ENCODE measurements around the gene EFNB2.

Gene EFNB2

DNA sequence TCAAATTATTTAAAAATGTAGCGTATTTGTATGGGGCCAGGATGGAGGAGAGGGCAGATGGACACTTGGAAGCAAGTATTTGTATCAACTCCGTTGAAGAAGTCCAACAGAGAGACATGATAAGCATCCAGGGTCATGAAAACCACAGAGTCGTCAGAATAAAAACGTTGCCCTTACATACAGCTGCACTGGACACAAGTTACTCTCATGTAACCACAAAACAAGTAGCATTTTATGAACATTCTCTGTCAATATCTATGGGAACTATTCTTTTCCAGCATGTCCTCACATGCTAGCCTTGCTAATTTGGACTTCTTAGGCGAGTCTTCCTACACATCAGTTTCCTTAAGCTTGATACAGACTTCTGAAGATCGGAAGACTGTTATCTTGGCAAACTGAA is 35.0 kb downstream of the EFNB2 start:
- DNase-seq (ENCODE audit: low read depth) = no peak

- DNase-seq (ENCODE audit: low read depth) = no peak
Measured at GRCh38 chr13:106499896-106500295, 35.6 kb downstream of the EFNB2 start.

DNA sequence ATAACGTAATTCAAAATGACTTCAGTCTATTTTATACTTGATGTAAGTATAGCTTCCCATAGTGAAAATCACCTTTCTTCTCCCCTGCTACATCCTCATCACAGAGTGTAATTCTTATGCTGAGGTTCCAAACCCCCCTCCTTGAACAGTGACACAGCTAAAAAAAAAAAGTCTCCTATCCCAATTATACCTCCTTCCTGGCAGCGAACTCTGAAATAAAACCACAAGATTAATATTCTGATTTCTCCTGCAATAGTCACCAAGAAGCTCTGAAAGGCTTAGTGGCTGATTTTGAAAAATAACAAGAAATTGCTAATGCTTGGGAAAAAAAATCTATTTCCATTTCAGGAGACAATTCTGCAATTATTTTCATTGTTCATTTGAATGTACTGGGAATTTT is 36.3 kb downstream of the EFNB2 start:
- DNase-seq (ENCODE audit: low read depth) = no peak

GRCh38 chr13:106498571-106498970 is 36.9 kb downstream of the EFNB2 start:
- no peak for DNase-seq (ENCODE audit: low read depth)

GRCh38 chr13:106498158-106498557 is 37.3 kb downstream of the EFNB2 start:
- DNase-seq (ENCODE audit: low read depth) = no peak

DNA sequence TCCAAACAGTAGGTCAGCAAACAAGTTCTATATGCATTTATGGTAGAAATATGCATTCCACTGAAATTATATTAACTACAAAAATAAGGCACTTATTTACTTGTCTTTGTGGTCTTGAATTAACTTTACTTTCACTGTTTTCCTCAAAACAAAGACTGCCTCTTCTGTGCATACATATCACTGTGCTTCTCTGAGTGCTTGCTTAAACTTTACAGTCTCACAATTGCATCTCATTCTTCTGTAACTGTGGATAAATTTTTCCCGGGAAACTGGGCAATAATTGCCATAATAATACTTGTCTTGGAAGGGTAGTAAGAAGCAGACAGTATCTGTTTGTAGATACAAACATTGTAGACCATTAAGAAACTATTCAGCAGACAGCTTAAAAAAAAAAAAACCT is 38.4 kb downstream of the EFNB2 start:
- DNase-seq (ENCODE audit: low read depth) = no peak

- no peak for DNase-seq (ENCODE audit: low read depth)
Measured at GRCh38 chr13:106496072-106496997, 39.1 kb downstream of the EFNB2 start.

- no peak for DNase-seq (ENCODE audit: low read depth)
Measured at GRCh38 chr13:106494936-106495335, 40.5 kb downstream of the EFNB2 start.

DNA sequence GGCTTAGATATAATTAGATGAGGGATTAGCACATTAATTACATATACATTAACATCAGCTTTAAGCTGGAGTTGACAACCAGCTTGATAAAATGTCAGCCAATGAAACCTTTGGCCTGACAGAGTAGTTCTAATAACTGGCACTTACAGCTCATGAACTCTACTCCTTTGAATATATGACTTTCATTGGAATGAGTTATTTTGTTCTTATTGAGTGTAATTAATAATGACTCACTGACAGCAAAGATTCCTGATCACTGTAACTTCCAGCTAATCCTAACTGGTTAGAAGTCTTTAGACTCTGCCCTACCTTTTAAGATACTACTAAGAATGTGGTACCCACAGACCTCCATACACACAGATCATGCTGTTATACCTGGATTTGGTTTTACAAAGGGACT is 41.0 kb downstream of the EFNB2 start:
- DNase-seq (ENCODE audit: low read depth) = no peak

DNA sequence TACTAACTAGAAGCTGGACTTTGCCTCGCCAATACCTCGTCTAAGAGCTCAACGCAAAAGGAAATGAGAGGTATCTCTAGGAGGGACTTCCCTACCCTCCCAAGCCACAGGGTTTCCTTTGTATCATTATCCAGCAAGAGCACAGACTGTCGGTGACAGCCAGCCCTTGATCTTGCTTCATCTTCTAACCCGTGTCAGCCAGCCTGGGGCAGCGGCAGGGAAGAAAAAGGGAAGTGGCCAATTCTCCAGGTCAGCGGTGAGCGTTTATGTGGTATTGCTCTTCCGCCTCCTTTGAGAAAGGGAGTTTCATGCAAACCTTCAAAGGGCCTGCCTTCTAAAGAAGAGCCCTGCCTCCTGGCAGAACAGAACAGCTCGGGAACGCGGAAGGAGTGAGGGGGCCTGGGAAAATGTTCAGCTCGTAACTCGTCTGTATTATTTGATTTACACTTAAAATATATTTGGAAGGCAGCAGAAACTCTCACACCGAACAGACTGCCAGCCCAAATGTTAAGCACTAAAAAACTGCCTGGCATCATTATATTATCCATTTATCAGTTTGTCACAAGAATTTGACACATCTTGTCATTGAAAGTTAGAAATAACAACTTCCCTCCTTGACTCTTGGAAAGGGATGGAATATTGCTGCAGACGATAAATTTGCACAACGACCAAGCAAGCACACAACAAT is 41.8 kb downstream of the EFNB2 start:
- no peak for DNase-seq (ENCODE audit: low read depth)

- no peak for DNase-seq (ENCODE audit: low read depth)
Measured at GRCh38 chr13:106492588-106493475, 42.6 kb downstream of the EFNB2 start.

DNA sequence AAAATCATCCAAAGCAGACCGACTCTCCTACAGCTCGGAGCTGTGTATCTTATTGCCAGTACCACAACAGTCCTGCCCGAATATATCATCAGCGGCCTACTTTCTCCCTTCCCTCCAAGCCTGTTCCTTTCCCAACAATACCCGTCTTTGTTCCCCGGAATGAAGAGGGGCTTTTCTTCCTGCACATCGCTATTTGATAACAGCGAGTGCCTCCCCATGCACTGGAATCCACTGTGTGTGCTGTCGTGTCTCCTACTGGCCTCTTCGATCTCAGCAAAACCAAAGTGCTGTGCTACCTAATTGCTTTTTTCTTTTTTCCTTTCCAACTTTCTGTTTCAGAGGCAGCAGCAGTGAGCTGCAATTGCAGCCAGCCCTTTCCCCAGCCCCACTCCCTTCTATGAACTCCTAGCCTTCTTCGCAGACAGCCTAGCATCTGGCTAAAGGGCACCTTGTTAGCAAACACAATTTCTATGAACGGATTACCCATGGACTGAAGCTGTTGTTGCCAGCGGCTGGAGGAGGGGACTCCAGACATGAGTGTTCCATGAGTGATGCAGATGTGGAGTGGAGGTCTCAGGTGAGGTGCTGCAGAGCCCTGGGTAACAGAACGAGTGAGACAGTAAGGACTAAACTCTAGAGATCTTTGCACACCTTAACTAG is 43.4 kb downstream of the EFNB2 start:
- no peak for DNase-seq (ENCODE audit: low read depth)

GRCh38 chr13:106491463-106491862 is 44.0 kb downstream of the EFNB2 start:
- DNase-seq (ENCODE audit: low read depth) = no peak

GRCh38 chr13:106490569-106491321 is 44.7 kb downstream of the EFNB2 start:
- DNase-seq (ENCODE audit: low read depth) = no peak

DNA sequence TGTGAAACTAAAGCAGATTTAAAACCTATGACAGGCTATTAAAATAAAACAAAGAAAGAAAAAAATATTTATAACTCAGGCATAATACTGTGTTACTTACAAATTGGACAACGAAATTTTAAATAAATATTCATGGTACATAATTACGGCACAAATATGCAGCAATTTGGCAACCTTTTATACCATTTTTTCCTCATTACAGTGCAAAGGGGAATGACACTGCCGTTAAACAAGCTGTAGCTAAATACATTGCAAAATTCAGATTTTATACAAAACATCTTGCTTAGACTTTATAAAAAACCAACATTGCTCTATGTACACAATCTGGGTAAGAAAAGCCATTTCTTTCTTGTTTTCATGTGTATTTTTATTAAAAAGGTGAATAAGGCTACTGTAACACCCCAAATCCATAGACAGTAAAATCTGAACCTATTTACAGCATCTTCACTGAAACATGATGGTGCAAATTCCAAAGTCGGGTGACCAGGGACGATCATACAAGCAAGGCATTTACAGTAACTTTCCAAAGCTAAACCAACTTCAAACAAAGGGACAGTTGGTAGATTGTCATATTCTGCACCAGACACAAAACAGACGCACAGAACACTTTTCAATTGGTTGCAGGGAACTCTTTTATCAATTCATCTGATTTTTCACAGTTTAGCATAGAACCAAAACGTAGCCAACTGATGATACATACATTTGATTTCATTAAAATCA is 45.5 kb downstream of the EFNB2 start:
- no peak for DNase-seq (ENCODE audit: low read depth)

- no peak for DNase-seq (ENCODE audit: low read depth)
Measured at GRCh38 chr13:106488686-106489085, 46.8 kb downstream of the EFNB2 start.

- no peak for DNase-seq (ENCODE audit: low read depth)
Measured at GRCh38 chr13:106488076-106488475, 47.4 kb downstream of the EFNB2 start.

DNA sequence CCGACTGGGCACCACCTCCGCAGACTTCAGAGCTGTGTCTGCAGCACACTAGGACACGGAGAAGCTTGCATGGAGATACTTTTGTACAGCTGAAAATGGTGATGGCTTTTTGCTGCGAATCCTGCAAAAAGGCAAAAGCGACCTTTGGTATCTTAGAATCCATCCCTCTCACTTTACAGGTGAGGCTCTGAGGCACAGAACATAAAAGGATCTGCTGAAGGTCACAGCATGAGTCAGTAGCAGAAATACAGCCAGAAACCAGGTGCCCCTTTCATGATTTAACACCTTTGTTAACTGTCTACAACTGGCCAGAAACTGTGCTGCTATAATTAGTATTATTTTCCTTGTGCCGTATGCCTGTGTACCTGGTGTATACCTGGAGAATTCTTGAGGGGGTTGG is 48.3 kb downstream of the EFNB2 start:
- DNase-seq (ENCODE audit: low read depth) = no peak

DNA sequence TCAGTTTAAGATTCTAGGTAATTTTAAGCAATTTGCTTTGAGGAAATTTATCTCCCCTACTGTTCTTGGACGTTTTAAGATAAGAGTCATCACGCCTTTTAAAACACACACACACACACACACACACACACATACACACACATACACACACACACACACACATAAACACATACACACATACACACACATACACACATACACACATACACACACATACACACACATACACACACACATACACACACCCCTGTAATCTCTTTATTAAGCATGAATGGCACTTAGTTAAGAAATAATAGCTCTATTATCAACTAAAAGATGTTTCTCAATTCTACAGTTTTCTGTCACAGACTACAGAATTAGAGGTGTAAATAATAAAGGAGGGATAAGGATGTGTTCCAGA is 49.2 kb downstream of the EFNB2 start:
- DNase-seq (ENCODE audit: low read depth) = no peak

DNA sequence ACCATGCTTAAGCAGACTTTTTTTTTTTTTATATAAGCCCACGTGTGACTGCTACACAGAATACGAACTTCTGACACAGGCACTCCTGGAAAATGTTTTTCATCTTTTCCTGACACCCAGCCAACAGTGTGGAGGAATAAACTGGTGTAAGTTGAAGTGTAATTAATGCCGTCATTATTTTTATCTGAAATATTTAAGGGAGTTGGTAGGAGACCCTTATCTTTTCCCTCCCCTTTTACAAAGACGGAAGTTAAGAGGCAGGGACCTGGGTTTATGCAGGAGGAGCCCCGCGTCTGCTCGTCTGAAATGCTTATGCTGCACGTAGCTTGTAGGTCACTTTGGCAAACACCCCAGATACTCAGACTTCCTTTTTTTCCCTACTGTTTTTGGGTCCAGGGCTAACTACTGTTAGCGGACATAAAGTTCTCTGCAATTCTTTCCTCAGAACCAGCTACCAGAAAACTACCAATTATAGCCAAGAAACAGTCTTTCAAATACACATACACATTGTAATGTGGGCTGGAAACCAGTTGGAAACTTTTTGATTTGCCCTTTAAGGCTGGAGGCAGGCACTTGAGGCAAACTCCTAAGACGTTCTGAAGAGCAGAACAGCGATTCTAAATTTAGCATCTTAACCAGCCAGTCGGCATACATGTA is 50.8 kb downstream of the EFNB2 start:
- DNase-seq (ENCODE audit: low read depth) = no peak
